Measurements from ENCODE around the gene ATCAY.
A peak's percentile ranks its signal among the peaks of the same experiment; 100 is the strongest.
"Not testable (repeated sequence)": the region's sequence is repeated elsewhere in the genome, so short reads cannot be mapped to it uniquely, and the experiment has no call there.

Gene ATCAY

DNA sequence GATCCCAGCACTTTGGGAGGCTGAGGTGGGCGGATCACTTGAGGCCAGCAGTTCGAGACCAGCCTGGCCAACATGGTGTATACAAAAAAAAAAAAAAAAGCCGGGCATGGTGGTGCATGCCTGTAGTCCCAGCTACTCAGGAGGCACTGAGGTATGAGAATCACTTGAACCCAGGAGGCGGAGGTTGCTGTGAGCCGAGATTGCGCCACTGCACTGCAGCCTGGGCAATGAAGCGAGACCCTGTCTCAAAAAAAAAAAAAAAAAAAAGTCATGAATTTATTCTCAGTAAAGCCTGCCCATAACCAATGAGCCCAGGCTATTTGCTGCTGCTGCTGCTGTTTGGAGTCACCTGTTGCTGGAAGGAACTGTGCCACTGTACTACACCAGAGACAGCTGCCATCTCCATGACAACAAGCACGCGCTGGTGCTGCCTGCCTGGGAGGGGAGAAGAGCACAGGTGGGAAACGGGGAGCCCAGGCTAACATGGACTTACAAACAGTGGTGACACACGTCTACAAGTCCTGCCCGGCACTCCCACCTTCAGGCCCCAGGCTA is 23.0 kb upstream of the ATCAY start:
- DNase-seq = no peak

DNA sequence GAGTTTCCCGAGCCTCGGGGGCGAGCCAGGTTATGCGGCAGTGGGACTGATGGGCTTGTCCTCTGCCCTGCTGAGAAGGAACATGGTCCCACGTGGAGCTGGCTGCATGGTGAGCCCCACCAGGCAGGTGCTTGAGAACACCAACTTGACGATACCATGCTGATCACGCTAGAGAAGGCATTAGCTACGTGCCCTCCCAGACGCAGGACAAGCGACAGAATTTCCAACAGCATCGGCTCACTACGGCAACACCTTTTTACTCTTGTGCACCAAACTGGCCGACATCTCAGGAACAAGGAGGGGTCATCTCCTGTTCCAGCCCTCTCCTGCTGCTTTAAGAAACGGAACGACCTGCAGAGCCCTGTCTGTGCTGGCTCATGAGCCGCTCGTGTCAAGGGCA is 20.0 kb upstream of the ATCAY start:
- DNase-seq = no peak

DNA sequence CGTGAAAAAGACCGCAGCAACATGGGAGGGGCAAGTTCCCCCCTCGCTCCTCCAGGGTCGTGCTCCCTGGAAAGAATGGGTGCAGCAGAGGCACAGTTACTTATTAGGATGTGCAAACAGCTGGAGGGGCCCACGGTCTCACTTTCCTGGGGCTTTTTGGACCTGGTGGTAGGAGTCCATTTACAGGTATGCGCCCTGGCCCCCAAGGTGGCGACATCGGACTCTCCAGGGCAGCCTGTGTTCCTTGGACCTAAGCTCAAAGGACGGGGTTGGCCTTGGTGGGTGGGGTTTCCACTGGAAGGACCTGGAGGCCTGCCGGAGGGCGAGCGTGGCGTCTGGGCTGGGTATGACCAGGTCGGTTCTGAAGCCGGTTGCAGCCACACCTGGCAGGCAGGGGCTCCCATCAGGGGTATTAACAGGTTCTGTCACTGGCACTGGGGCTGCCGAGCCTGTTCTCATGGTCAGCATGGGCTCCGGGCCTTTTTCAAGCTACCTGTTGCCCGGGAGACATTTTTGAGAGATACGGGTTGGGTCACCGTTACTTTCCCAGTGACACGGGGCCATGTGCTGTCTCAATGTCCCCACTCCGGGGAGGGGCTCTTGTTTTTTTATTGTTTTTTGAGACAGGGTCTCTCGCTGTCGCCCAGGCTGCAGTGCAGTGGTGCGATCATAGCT is 17.5 kb upstream of the ATCAY start:
- DNase-seq = no peak

- no peak for DNase-seq
Measured at GRCh38 chr19:3863648-3864047, 16.8 kb upstream of the ATCAY start.

DNA sequence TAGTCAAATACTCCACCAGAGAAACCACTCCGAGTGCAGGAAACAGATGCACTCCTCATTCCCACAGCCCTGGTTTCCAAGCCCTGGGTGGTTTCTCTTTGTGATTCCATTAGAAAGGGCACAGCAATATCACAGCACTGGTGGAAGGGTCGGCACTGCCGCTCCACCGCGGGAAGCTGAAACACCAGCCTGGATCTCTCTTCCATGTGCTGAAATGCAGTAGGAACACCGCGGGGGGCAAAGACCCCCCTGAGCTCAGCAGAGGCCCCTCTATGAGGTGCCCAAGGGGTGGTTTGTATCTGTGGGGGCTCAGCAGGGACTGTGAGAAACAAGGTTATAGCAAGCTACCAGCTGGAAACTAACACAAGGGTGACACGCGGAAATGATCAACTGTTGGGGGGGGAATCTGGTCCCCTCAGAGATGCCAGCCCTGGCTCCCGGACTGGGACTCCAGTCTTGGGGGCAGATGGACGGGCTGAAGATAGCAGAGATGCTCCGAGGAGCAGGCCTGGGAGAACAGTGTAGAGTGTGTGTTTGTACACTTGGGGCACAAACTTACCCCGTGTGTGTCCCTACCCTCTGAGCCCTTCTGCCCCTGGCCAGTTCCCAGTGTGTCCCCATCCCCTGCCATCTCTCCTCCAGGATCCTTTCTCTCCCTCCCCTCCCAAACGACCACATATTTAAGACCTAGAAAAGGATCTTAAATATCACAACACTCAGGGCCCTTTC is 13.4 kb upstream of the ATCAY start:
- DNase-seq = no peak

DNA sequence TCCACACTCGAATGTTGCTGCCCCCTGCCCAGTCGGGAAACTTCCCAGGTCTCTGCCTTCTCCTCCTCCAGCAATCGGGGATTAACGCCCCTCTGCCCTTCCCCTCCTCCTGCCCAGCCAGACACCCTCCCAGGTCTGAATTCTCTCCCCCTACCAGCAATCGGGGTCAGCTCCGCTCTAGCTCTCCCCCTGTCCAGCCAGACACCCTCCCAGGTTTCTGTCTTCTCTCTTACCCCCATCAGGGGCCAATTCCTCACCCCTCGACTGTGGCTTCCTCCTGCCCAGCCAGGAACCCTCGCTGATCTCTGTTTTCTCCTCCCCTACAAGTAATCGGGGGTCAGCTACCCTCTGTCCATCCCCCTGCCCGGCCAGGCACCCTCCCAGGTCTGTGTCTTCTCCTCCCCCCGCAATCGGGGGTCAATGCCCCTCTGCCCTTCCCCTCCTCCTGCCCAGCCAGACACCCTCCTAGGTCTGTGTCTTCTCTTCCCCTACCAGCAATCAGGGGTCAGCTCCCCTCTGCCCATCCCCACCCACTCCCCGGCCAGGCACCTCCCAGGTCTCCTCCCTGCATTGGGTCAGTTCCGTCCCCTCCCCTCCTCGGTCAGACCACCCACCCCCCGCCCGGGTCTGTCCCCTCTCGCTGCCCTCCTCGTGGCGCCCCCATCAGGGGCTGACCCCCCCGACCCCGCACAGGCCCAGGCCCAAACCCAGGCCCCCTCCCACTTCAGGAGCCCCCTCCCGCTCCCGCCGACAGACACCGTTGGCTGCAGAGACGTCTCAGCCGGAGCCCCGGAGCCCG is 12.3 kb upstream of the ATCAY start:
- DNase-seq = no peak

DNA sequence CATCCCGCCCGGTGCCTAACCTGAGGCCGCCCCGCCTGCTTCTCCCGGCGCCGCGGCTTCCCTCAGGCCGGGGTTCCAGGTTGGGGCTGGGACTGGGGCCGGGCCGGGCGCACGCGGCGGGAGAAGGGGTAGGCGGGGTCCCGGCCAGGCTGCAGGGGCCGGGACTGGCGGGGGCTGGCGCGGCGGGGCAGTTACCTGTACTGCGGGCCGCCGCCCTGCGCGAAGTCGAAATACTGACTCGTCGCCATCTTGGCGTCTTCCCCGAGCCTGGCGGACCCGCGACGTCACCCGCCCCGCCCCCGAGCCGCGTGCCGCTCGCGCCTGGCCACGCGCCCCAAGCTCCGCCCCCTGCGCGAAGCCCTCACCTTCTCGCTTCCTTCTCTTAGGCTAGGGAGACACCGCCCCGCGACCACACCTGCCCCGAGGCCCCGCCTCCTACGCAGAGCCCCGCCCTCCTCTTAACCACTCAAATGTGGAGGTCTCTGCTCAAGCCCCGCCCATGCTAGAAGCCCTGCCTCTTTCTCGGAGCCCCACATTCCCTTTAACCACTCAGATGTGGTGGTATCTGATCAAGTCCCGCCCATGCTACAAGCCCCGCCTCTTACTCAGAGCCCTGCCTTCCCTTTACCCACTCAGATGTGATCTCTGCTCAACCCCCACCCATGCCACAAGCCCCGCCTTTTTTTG is 11.6 kb upstream of the ATCAY start, which contains the start of gene ZFR2:
Gene ZFR2 (minus strand): TSS at position 269 of the 687 bp plus-strand sequence. CDS start 21 bp downstream, at position 248.
- peak; percentile 5 for DNase-seq

DNA sequence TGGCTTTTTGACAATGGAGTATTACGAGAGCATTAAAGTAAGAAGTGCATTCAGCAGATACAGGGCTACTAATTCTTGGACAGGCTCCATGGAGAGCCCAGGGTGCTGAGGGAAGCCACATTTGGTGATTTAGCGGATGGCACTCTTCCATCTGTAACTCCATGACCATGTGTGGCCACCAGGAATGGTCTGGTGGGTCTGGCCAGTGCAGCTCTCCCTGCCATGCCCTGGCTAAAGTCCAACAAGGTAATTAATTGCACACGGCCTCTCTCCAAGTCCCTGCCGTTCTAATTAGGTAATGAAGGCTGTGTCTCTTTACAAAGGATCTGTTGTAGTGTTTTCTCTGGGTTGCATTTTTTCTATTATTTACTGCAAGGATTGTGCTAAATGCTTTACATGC is 7.3 kb upstream of the ATCAY start:
- no peak for DNase-seq

- DNase-seq = not testable (repeated sequence)
Measured at GRCh38 chr19:3874695-3875094, 5.8 kb upstream of the ATCAY start.

- no peak for DNase-seq
Measured at GRCh38 chr19:3879656-3880055, 829 bp upstream of the ATCAY start.

DNA sequence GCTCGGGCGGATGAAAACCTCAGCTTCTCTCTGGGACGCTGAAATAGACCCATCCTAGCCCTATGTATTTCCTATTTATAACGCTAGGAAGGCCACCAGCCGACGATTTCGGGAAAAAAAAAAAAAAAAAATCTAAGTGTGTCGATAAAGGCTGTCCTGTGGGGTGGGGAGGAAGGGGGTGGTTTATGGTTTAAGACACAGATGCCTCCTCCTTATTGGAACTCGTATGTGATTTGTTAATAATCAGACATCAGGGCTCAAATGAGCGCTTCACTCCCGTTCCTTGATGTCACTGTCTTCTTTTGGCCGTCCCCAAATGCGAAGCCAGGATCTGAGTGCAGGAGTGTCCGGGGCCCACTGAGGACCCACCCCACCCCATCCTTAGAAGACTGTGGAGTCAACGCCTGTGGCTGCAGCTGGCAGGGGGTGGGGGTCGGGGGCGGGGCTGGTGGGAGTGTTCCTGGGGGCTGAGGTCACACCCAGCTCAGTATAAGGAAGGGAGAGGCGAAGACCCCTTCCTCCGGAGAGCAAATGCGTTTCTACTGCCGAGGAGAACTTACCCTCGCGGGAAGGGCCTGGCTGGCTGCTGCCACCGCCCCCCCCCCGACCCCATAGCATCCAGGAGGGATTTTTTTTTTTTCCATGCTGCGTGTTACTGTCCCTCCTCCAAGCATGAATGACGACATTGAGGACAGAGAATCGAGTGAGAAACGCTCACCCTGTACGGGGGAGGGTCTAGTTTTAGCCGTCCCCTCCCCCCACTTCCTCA is 971 bp downstream of the ATCAY start:
- no peak for DNase-seq

DNA sequence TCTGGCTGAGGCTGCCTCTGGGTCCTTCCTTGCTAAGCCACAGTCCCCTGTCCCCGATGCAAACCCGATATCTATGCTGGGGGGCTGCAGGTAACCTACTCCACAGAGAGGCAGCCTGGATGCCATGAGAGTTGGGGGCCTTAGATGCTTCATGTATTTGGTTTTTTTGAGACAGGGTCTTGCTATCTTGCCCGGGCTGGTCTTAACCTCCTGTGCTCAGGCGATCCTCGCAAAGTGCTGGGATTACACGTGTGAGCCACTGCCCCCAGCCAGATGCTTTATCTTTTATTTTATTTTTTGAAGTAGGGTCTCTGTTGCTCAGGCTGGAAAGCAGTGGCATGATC is 1.5 kb downstream of the ATCAY start:
- no peak for DNase-seq

GRCh38 chr19:3890591-3890990 is 10.1 kb downstream of the ATCAY start:
- DNase-seq = no peak

- no peak for DNase-seq
Measured at GRCh38 chr19:3893509-3894179, 13.2 kb downstream of the ATCAY start.

DNA sequence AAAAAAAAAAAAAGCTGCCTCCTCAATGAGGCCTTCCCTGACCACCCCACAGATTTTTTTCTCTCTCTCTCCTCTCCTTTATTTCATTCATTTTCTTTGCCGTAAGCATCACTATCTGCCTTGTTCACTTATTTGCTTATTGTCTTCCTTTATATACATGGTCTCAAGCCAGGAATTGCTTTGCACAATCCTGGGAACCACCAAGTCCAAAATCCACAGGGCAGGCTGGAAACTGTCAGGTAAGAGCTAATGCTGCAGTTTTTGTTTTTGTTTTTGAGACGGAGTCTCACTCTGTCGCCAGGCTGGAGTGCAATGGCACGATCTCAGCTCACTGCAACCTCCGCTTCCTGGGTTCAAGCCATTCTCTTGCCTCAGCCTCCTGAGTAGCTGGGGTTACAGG is 14.5 kb downstream of the ATCAY start:
- DNase-seq = not testable (repeated sequence)

GRCh38 chr19:3895788-3896187 is 15.3 kb downstream of the ATCAY start:
- DNase-seq = no peak

DNA sequence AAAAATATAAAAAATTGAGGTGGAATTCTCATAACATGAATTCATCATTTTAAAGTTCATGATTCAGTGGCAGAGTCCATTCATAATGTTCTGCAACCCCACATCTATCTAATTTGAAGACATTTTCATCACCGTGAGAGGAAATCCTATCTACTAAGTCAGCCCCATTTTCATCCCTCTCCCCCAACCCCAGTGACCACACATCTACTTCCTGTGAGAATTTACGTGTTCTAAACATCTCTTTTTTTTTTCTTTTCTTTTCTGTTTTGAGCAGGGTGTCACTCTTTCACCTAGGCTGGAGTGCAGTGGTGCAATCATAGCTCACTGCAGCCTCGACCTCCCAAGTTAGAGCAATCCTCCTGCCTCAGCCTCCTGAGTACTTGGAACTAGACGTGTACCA is 17.5 kb downstream of the ATCAY start:
- DNase-seq = no peak

- no peak for DNase-seq
Measured at GRCh38 chr19:3898426-3898825, 17.9 kb downstream of the ATCAY start.

DNA sequence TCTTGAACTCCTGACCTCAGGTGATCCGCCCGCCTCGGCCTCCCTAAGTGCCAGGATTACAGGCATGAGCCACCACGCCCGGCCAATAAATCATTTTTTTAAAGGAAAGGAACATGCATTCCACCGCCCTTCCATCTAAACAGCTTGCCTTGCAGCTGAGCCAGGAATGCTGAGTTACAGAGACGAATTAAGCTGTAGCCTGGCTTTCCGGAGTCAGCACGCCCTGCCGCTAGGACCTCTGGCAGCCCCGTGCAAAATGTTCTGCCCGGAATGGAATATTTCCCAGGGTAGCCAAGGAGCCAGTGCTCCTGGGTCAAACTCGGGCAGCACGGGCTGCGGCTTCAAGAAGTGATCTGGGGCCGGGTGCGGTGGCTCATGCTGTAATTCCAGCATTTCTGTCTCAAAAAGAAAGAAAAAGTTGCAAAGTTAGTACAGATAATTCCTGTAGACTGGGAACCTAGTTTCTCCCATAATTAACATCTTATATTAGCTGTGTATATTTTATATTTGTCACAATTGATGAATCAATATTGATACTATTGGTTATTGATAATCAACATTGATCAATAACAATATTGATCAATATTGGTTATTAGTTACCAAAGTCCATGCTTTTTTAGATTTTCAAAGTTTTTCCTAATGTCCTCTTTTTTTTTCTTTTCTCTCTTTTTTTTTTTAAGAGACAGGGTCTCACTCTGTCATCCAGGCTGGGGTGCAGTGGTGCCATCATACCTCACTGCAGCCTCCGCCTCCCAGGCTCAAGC is 19.2 kb downstream of the ATCAY start:
- DNase-seq = no peak

DNA sequence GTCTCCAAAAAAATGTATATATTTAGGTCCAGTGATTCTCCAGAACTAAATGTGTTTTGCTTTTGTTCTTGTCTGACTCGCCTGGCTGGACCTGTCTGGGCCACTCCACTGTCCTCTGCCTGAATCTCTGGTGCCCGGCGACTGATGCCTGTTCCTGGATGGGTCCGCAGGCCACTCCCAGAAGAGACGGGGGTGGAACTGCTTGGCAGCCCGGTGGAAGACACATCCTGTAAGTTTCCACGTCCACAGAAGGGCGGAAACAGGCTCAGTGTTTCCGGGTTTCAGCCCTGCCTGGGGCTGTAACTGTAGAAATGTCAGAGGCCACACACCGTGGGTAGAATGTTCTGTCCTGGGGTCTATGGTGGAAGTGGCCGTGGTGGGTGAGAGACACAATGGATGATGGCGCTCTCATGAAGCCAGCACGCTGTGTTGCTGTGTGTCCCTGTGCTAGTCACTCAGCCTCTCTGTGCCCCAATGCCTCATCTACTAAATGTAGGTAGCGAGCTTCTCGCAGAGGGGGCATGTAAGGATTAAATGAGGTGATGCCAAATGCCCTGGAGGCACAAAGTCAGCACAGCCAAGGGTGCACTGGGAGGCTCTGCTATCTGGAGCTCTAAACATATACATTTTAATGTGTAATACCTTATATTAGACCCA is 22.0 kb downstream of the ATCAY start:
- DNase-seq = no peak
